ENCODE results near the gene FBL. TPM values are rescaled to one million over a fixed set of nuclear protein-coding genes. Genes with fewer than 3 reads are reported as not detected.
"Not testable (repeated sequence)": the region's sequence is repeated elsewhere in the genome, so short reads cannot be mapped to it uniquely, and the experiment has no call there.

The FBL gene
- total and polyA plus RNA-seq, 2 donors (not counting 1 experiment from before 2014, with no cell fraction given) = 253 to 376 TPM

DNA sequence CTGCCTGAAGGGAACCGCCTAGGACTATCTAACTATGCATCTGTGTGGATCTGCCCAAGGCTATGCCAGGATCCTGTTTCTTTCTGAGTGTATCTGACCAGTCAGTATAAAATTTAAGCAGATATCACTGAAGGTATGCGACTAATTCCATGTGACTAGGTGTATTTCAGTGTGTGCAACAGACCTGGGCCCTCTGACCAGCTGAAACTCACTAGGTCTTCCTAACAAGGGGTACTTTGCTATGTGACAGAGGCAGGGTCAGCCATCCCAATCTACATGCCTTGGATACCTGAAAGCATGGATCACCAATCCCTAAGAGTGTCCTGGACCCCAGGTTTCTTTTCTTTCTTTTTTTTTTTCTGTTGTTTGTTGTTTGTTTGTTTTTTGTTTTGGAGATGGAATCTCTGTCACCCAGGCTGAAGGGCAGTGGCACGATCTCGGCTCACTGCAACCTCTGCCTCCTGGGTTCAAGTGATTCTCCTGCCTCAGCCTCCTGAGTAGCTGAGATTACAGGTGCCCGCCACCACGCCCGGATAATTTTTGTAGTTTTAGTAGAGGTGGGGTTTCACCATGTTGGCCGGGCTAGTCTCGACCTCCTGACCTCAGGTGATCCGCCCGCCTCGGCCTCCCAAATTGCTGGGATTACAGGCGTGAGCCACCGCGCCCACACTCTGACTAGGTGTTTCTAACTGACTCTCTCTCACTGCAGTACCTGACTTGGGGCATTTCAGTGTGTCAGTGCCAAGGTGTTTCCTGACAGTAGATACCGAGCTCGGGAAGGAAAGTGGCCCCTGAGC lies 44.8 kb upstream of the FBL start:
- CTCF ChIA-PET = interaction anchor here (0.7 kb wide), 1 partner anchor 658 kb away, joined by 4 read pairs; no protein-coding TSS in a partner anchor

DNA sequence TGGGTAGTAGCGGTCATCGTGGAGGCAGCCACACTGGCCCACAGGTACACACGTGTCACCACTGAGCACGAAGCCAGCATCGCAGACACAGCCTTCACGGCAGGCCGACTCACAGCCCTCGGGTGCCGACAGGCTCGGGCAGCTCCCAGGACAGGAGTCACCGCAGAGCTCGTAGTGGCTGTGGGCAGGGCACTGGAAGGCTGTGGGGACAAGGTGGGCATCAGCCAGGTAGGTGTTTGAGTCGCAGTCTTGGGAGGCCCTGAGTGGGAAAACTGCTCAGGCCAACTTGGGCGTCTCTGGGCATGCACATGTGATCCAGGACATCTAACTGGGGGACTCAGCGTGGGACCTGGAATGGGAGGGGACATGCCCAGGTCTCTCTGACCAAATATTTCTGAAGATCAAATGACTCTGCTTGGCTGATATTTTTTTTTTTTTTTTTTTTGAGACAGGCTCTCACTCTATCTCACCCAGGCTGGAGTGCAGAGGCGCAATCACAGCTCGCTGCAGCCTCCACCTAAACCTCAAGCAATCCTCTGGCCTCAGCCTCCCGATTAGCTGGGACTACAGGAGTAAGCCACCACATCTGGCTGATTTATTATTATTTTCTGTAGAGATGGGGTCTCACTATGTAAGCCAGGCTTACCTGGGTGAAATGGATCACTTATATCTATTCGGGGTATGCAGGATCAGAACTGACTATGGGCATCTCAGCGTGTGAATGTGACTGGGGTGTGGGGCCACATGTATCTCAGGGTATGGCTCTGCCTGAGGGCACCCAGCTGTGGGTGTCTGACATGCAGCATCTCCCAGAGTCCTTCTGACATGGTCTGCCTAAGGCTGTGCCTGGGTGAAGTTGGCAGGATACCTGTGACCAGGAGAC lies 43.9 kb upstream of the FBL start:
- H3K9me3 ChIP-seq (ENCODE audit: control extremely low read depth in 1 of 3, control insufficient read depth in 2 of 3, insufficient read depth in 1 of 3, low read length in 2 of 3); H3K9me3 Mint-ChIP-seq (ENCODE audit: insufficient read depth); ATAC-seq (ENCODE audit: low read depth); H3K9ac ChIP-seq (ENCODE audit: low read length); H3K4me1 Mint-ChIP-seq; H2AFZ ChIP-seq (ENCODE audit: insufficient read depth, low read depth, low read length, poor library complexity, severe bottlenecking); H3K27me3 Mint-ChIP-seq; H3K36me3 ChIP-seq (replicated peaks in 1 of 2; ENCODE audit: control extremely low read depth in 1 of 2, control insufficient read depth in 1 of 2, extremely low read depth in 1 of 2, insufficient read depth in 2 of 2, low read length in 1 of 2); H3K4me2 ChIP-seq (replicated peaks; ENCODE audit: low read depth, low read length, poor library complexity, severe bottlenecking); H4K20me1 ChIP-seq (ENCODE audit: control insufficient read depth, insufficient read depth, low read length, poor library complexity, severe bottlenecking); H3K27ac ChIP-seq (ENCODE audit: low read length in 2 of 2); H3K4me3 Mint-ChIP-seq; H3K4me3 ChIP-seq (ENCODE audit: control extremely low read depth in 1 of 5, extremely low read depth in 1 of 5, insufficient read depth in 1 of 5, low read depth in 2 of 5, low read length in 4 of 5); H3K79me2 ChIP-seq (ENCODE audit: control insufficient read depth, insufficient read depth, low read length); H3K4me1 ChIP-seq (ENCODE audit: control insufficient read depth in 2 of 2, insufficient read depth in 2 of 2, low read length in 2 of 2); POLR2A ChIA-PET; intact Hi-C loops (cut with micrococcal nuclease); H3K27ac Mint-ChIP-seq; DNase-seq; H3K27me3 ChIP-seq (replicated peaks in 1 of 4; ENCODE audit: control extremely low read depth in 1 of 4, control insufficient read depth in 3 of 4, insufficient read depth in 4 of 4, low read length in 3 of 4): not testable (repeated sequence)
- CTCF ChIA-PET = interaction anchor here (0.7 kb wide), 1 partner anchor 659 kb away, joined by 4 read pairs; no protein-coding TSS in a partner anchor
- 89% methylated on average over 15 of the region's 20 CpGs for WGBS (ENCODE audit: insufficient coverage)

More for the DNA sequence above, 44.8 kb upstream of the FBL start:
- Mint-ChIP-seq H3K4me1 (no peaks in the 10 kb centered on the region), H3K9me3 (ENCODE audit: insufficient read depth) (no peaks in the 10 kb centered on the region), H3K4me3 (no peak overlapping the region), H3K27ac (no peak overlapping the region), H3K27me3 (no peaks in the 10 kb centered on the region)
- no peak for DNase-seq
- no peak overlapping the region for H3K4me3 ChIP-seq (ENCODE audit: control extremely low read depth in 1 of 5, extremely low read depth in 1 of 5, insufficient read depth in 1 of 5, low read depth in 2 of 5, low read length in 4 of 5)
- no peaks in the 10 kb centered on the region for H3K79me2 ChIP-seq (ENCODE audit: control insufficient read depth, insufficient read depth, low read length)
- H3K27me3 ChIP-seq (replicated peaks in 1 of 4; ENCODE audit: control extremely low read depth in 1 of 4, control insufficient read depth in 3 of 4, insufficient read depth in 4 of 4, low read length in 3 of 4) = no peaks in the 10 kb centered on the region
- TF ChIP-seq, protein P1, sequence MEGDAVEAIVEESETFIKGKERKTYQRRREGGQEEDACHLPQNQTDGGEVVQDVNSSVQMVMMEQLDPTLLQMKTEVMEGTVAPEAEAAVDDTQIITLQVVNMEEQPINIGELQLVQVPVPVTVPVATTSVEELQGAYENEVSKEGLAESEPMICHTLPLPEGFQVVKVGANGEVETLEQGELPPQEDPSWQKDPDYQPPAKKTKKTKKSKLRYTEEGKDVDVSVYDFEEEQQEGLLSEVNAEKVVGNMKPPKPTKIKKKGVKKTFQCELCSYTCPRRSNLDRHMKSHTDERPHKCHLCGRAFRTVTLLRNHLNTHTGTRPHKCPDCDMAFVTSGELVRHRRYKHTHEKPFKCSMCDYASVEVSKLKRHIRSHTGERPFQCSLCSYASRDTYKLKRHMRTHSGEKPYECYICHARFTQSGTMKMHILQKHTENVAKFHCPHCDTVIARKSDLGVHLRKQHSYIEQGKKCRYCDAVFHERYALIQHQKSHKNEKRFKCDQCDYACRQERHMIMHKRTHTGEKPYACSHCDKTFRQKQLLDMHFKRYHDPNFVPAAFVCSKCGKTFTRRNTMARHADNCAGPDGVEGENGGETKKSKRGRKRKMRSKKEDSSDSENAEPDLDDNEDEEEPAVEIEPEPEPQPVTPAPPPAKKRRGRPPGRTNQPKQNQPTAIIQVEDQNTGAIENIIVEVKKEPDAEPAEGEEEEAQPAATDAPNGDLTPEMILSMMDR (IDR thresholded peaks at IDR 0.05) = no peak
- no peak for TF ChIP-seq EZH2 (IDR thresholded peaks at IDR 0.05; ENCODE audit: borderline replicate concordance, insufficient read depth, low read depth, low read length, poor library complexity, severe bottlenecking)
- H4K20me1 ChIP-seq (ENCODE audit: control insufficient read depth, insufficient read depth, low read length, poor library complexity, severe bottlenecking) = no peaks in the 10 kb centered on the region
- H3K27ac ChIP-seq (ENCODE audit: low read length in 2 of 2) = no peak overlapping the region
- intact Hi-C loops (cut with micrococcal nuclease) = no loop called here
- H3K9me3 ChIP-seq (ENCODE audit: control extremely low read depth in 1 of 3, control insufficient read depth in 2 of 3, insufficient read depth in 1 of 3, low read length in 2 of 3) = no peaks in the 10 kb centered on the region
- POLR2A ChIA-PET = interaction anchor here (0.5 kb wide), 1 partner anchor 17 kb away, joined by 6 read pairs; no protein-coding TSS in a partner anchor
- no peak overlapping the region for H3K4me2 ChIP-seq (replicated peaks; ENCODE audit: low read depth, low read length, poor library complexity, severe bottlenecking)
- no peak for ATAC-seq (ENCODE audit: low read depth)
- no peak overlapping the region for H2AFZ ChIP-seq (ENCODE audit: insufficient read depth, low read depth, low read length, poor library complexity, severe bottlenecking)
- no peaks in the 10 kb centered on the region for H3K36me3 ChIP-seq (replicated peaks in 1 of 2; ENCODE audit: control extremely low read depth in 1 of 2, control insufficient read depth in 1 of 2, extremely low read depth in 1 of 2, insufficient read depth in 2 of 2, low read length in 1 of 2)
- 84% methylated on average over 17 of the region's 17 CpGs for WGBS (ENCODE audit: insufficient coverage)
- H3K9ac ChIP-seq (ENCODE audit: low read length) = no peak overlapping the region
- H3K4me1 ChIP-seq (ENCODE audit: control insufficient read depth in 2 of 2, insufficient read depth in 2 of 2, low read length in 2 of 2) = no peaks in the 10 kb centered on the region

DNA sequence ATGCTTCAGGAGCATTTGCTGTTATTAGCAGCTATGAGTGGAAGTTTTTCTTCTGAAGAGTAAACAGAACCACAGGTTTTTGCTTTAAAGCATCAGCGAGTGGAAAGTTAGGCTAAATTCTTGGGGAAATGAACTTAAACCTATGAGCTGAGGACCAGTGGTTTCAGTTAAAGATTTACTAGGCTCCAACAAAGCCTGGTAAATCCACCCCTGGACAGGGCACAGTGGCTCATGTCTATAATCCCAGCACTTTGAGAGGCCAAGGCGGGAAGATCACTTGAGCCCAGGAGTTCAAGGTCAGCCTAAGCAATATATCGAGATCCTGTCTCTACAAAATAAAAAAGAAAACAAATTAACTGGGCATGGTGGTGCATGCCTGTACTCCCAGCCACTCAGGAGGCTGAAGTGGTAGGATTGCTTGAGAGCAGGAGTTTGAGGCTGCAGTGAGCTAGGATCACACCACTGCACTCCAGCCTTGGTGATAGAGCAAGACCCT lies 41.3 kb upstream of the FBL start:
- H3K27ac Mint-ChIP-seq; POLR2A ChIA-PET; H3K27me3 ChIP-seq (replicated peaks in 1 of 4; ENCODE audit: control extremely low read depth in 1 of 4, control insufficient read depth in 3 of 4, insufficient read depth in 4 of 4, low read length in 3 of 4); H3K4me3 Mint-ChIP-seq; H3K9ac ChIP-seq (ENCODE audit: low read length); H3K36me3 ChIP-seq (replicated peaks in 1 of 2; ENCODE audit: control extremely low read depth in 1 of 2, control insufficient read depth in 1 of 2, extremely low read depth in 1 of 2, insufficient read depth in 2 of 2, low read length in 1 of 2); H3K27ac ChIP-seq (ENCODE audit: low read length in 2 of 2); ATAC-seq (ENCODE audit: low read depth); H3K27me3 Mint-ChIP-seq; intact Hi-C loops (cut with micrococcal nuclease); H3K4me3 ChIP-seq (ENCODE audit: control extremely low read depth in 1 of 5, extremely low read depth in 1 of 5, insufficient read depth in 1 of 5, low read depth in 2 of 5, low read length in 4 of 5); H3K9me3 ChIP-seq (ENCODE audit: control extremely low read depth in 1 of 3, control insufficient read depth in 2 of 3, insufficient read depth in 1 of 3, low read length in 2 of 3); H2AFZ ChIP-seq (ENCODE audit: insufficient read depth, low read depth, low read length, poor library complexity, severe bottlenecking); CTCF ChIA-PET; H3K4me1 ChIP-seq (ENCODE audit: control insufficient read depth in 2 of 2, insufficient read depth in 2 of 2, low read length in 2 of 2); H3K4me1 Mint-ChIP-seq; H3K9me3 Mint-ChIP-seq (ENCODE audit: insufficient read depth); H3K4me2 ChIP-seq (replicated peaks; ENCODE audit: low read depth, low read length, poor library complexity, severe bottlenecking); H3K79me2 ChIP-seq (ENCODE audit: control insufficient read depth, insufficient read depth, low read length); DNase-seq; H4K20me1 ChIP-seq (ENCODE audit: control insufficient read depth, insufficient read depth, low read length, poor library complexity, severe bottlenecking): not testable (repeated sequence)
- no CpG with 5 or more reads among the region's 3 CpGs for WGBS (ENCODE audit: insufficient coverage)

All from B cell (primary cell).